ENCODE data around the gene USH2A.

The USH2A gene

GRCh38 chr1:216055004-216055403 is 368.2 kb downstream of the USH2A start:
- TF ChIP-seq CTCF (IDR thresholded peaks at IDR 0.05; ENCODE audit: low read length, missing control alignments), result no peak
- H3K4me3 ChIP-seq (replicated peaks; ENCODE audit: low read depth, low read length), result no peak overlapping the region
- no peak for DNase-seq (ENCODE audit: low read depth)

GRCh38 chr1:216054600-216054999 is 368.6 kb downstream of the USH2A start:
- TF ChIP-seq CTCF (IDR thresholded peaks at IDR 0.05; ENCODE audit: low read length, missing control alignments), result no peak
- DNase-seq (ENCODE audit: low read depth), result no peak
- no peak overlapping the region for H3K4me3 ChIP-seq (replicated peaks; ENCODE audit: low read depth, low read length)

GRCh38 chr1:216051071-216051470 is 372.2 kb downstream of the USH2A start:
- TF ChIP-seq CTCF (IDR thresholded peaks at IDR 0.05; ENCODE audit: low read length, missing control alignments), result no peak
- DNase-seq (ENCODE audit: low read depth), result no peak
- no peak overlapping the region for H3K4me3 ChIP-seq (replicated peaks; ENCODE audit: low read depth, low read length)

GRCh38 chr1:216049741-216050430 is 373.4 kb downstream of the USH2A start:
- no peak overlapping the region for H3K4me3 ChIP-seq (replicated peaks; ENCODE audit: low read depth, low read length)
- no peak for TF ChIP-seq CTCF (IDR thresholded peaks at IDR 0.05; ENCODE audit: low read length, missing control alignments)
- DNase-seq (ENCODE audit: low read depth), result no peak

GRCh38 chr1:216047811-216048572 is 375.3 kb downstream of the USH2A start:
- H3K4me3 ChIP-seq (replicated peaks; ENCODE audit: low read depth, low read length), result no peak overlapping the region
- TF ChIP-seq CTCF (IDR thresholded peaks at IDR 0.05; ENCODE audit: low read length, missing control alignments), result no peak
- DNase-seq (ENCODE audit: low read depth), result no peak

- no peak overlapping the region for H3K4me3 ChIP-seq (replicated peaks; ENCODE audit: low read depth, low read length)
- no peak for DNase-seq (ENCODE audit: low read depth)
- no peak for TF ChIP-seq CTCF (IDR thresholded peaks at IDR 0.05; ENCODE audit: low read length, missing control alignments)
These were observed 376.9 kb downstream of the USH2A start for GRCh38 chr1:216046336-216046735.

All from fibroblast of pulmonary artery (primary cell).